Measurements from ENCODE around the gene PIK3AP1.

Gene PIK3AP1

DNA sequence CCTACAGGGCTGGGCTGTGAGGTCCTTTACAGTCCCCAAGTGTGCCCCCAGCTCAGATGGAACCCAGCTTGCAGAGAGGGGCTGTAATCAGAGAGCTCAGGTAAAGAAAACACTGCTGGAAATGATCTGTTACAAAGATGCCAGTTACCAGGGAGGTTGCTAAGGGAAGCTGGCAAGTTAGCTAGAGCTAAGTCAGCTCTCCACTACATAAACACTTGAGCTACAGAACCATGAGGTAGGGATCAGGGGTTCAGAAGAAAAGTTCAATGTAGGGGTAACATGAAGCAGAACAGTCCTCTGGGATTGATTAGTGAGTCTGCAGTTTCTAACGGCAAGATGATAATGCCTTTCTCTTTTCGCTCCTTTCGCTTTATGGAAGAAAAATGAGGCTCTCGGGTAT lies 80.4 kb downstream of the PIK3AP1 start:
- DNase-seq: peak; percentile 13

- DNase-seq: no peak
Measured at GRCh38 chr10:96638696-96639095, 81.6 kb downstream of the PIK3AP1 start.

- DNase-seq: no peak
Measured at GRCh38 chr10:96638120-96638519, 82.2 kb downstream of the PIK3AP1 start.

DNA sequence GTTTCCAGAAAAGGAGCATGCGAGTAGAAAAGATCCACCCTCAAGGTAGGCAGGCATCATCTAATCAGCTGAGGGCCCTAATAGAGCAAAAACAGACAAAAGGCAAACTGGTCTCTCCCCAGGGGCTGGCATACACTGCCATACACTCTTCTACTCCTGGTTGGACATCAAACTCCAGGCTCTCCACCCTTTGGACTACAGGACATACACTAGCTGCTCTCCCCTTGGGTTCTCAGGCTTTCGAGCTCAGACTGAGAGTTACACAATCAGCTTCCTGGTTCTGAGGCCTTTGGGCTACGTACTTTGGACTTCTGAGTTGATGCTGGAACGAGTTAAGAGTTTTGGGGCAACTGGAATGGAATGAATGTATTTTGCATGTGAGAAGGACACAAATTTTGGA lies 82.6 kb downstream of the PIK3AP1 start:
- DNase-seq: no peak

DNA sequence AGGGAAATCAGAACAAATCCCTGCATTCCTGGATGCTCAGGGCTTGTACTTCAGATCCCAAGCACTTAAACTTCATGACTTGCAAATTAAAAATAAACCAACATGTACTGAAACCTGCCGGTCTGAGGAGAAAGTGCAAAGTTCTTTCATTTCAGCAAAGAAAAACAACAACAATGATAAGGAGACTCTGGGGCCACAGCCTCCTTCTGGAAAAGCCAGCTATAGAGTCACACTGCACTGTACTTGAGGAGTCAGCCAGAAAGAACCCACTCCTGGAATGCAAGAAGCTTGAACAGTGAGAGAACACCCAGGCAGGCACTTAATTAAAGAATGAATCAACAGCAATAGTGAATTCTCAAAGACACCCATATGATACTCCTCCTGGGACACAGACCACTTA lies 83.8 kb downstream of the PIK3AP1 start:
- no peak for DNase-seq

GRCh38 chr10:96632974-96633710 lies 87.2 kb downstream of the PIK3AP1 start:
- DNase-seq: peak; percentile 78

DNA sequence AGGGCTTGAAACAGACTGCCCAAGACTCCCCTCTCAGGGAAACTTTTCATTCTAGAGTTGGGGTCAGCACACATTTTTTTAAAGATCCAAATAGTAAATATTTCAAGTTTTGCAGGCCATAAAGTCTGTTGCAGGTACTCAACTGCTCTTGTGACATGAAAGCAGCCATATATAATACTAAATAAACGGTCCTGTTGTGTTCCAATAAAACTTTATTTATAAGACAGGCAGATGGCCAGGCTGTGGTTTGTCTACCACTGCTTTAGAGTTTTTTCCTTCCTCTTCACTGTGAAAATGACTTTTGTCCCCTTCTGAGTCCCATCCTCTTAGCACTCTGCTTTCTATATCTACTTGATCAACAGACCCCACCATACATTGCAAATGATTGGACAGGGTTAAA lies 93.0 kb downstream of the PIK3AP1 start:
- no peak for DNase-seq

GRCh38 chr10:96626795-96627194 lies 93.5 kb downstream of the PIK3AP1 start:
- DNase-seq: peak; percentile 31

DNA sequence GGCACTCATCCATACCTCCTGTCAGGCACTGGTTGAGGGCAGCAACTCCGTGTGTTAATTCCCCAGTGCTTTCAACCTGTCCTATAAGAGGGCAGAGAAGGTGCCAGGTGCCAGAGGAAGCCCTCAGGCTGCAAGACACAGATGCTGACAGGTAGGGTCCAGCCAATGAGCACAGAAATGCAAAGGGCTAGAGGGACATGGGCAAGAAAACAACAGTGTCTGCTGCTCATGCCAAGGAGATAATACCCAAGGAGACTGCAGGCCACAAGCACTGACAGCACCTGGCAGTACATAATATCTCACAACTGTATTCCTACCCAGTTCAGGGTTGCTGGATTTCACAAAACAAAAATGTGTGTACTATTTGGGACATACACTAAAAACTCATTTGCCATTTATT lies 95.1 kb downstream of the PIK3AP1 start:
- DNase-seq: no peak

- no peak for DNase-seq
Measured at GRCh38 chr10:96622013-96622787, 98.1 kb downstream of the PIK3AP1 start.

DNA sequence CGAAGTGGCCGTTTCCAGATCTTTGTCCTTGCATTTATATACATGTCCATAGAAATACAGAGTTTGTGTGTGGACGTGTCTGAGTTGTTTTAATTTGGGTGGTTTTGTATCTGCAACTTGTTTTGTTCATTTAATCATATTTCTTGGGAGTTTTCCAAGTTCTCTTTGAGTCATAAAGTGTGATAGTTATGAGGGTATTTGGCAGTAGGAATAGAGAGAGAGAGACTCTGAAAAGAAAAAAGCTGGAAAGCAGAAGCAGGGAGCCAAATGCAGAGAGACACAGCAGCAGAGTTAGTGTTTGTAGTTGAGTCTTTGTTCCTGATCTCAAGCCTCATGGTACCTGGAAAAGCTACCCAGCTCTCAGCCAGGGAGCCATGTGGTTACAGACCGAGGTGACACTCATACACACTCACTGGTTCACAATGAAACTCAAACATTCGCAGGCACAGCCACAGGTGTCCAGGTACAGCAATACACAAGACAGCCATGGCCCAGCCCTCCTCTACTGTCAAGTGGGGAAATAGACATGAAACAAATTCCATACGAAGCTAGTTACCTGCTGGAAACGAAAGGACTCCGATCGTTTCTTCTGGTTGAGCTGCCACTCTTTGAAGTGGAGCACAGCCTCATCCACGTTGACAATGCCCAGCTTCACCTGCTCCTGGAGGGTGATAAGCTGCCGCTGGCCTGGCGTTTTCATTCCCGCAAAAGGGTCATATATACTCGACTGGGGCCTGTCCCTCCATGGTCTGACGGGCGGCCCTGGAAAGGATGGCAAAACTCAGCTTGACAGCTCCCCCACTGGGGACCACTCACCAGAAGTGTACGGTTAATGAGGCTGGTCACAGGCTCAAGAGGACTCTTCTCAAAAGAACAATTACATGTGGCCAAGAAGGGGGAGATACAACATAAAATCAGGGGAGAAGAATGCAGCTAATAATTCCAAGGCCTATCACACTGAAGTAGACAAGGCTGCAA lies 100.2 kb downstream of the PIK3AP1 start:
- DNase-seq: peak; percentile 18

DNA sequence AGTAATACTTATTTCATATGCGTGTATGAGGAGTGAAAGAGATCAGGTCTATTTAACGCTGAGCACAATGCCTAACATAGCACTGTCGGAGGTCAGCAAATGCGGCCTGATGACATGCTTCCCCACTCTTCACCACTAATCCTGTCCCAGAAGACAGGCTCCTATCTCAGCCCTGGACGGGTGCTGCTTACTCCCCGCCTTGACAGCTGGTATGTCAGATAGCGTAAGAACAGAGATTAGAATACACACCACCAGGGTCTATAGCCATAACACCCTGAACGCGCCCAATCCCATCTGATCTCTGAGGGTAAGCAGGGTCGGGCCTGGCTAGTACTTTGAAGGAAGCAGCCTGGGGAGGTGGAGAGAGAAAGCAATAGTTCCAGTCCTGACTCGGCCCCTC lies 101.2 kb downstream of the PIK3AP1 start:
- no peak for DNase-seq

DNA sequence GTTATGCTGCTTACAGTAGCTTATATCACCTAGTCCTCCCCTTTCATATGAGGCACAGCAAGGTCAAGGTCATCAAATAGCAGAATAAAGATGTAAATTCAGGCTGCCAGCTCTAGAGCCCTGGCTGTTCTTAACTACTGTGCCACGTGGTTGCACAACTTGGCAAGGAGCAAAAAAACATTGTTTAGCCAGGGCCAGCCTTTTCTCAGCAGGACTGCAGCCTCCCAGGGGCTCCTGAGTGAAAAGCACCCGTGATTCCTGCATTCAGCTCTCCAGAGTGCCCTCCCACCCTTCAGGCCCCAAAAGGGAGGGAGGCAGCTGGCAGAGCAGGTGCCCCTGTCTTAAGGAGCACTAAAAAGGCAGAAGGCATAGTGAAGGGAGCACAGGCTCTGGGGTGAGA lies 101.7 kb downstream of the PIK3AP1 start:
- DNase-seq: no peak

DNA sequence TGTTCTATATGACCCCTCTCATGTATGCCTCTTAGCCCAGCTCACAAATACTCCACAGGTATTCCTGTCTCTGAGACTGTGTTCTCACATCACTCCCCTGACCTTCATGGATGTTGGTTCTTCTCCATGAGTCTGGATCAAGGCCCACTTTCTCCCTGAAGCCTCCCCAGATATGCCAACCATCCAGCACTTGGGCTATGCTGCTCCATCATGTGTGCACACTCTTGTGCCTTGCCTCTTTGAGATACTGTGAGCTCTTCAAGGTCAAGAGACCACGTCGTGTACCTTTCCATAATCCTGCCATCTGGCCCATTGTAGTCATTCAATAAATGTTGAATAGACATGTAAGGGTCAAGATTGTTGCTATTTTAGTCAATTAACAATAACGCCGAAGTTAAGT lies 103.4 kb downstream of the PIK3AP1 start:
- no peak for DNase-seq

GRCh38 chr10:96614515-96614914 lies 105.8 kb downstream of the PIK3AP1 start:
- DNase-seq: peak; percentile 79

DNA sequence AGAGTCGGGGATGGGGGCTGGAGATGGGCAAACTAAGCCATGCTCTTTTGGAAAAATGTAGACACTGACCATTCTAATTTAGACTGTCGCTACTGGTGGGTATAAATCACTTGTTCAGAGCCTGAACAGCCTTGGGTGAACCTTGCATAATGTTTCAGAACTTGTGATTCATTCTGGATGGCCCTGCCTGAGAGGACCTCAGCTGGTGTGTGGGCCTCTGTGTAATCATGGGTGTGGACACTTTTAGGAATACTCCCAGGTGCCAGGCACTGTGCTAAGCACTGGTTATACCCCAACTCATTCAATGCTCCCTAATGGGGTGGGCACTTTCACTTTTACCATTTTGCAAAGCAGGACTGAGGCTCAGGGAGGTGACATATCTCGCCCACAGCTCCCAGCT lies 106.7 kb downstream of the PIK3AP1 start:
- DNase-seq: no peak

- DNase-seq: peak; percentile 59
Measured at GRCh38 chr10:96612055-96612830, 108.1 kb downstream of the PIK3AP1 start.

- peak; percentile 24 for DNase-seq
Measured at GRCh38 chr10:96610817-96611216, 109.5 kb downstream of the PIK3AP1 start.

DNA sequence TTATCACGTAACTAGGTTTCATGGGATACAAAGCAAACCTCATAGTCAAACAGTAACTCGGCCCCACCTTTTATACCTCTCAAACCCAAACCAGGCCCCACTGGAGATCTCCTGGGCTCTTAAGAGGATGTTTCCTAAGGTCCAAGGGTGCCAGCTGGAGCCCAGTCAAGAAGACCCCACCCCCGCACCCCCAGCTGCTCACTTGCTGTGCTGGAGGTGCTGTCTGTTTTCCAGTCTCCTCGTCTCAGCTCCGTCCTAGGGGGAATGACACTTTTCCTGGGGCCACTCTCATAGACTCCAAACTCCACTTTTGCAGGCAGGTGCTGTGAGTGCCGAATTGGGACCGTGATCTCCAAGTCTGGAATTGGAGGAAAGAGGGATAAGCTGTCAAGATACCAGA lies 110.8 kb downstream of the PIK3AP1 start:
- no peak for DNase-seq

DNA sequence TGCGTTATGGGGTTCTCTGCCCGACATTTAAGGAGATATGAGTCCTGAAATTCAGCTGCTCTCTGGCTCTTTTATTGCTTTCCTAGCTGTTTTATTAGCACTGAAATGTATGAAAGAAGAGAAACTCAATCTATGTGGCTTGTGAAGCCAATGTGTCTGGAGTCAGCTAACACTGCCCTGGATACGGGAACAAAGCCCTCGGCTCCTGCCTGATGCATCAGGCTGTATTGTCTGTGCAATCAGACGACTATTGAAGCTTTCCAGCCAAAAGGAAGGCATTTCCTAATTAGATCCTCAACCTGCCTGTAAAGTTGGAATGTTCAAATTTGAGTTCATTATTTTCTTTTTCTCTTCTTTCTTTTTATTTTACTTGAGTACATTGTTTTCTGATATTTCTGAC lies 111.5 kb downstream of the PIK3AP1 start:
- DNase-seq: no peak

DNA sequence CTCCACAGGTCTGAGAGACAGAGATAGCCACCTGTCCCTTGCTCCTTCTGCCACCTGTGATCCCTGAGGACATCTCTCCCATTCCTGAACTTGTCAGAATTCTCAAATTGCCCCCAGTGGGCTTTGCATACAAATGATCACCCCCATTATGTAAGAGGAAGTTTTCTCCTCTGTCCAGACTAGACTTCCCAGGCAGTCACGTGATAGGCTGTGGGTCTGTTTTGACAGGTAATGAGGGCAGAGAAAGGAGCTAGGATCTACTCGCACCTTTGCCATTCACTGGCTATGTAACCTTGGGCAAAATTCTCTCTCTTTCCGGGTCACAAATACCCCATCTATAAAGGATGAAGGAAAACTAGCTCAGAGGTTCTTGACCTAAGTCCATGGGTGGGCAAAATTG lies 112.1 kb downstream of the PIK3AP1 start:
- DNase-seq: no peak

DNA sequence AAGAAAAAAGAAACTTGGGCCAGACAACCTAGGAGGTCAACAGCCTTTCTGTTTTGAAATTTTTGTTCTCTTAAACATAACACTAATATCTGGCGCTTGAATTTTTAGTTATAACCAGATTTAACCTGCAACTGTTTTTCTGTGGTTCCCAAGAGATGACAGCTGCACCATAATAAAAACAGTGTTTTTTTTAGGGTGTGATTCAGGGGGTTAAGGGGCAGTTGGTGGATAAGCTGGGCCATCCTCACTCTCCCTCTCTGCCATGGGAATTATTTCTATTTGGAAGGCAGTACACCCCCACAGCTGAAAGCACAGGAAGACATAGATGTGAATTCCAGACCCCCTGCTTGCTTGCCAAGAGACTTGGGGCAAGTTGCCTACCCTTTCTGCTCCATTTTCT lies 113.4 kb downstream of the PIK3AP1 start:
- DNase-seq: no peak

- DNase-seq: no peak
Measured at GRCh38 chr10:96606216-96606615, 114.1 kb downstream of the PIK3AP1 start.
